ENCODE measurements around the gene GPBAR1.

DNA sequence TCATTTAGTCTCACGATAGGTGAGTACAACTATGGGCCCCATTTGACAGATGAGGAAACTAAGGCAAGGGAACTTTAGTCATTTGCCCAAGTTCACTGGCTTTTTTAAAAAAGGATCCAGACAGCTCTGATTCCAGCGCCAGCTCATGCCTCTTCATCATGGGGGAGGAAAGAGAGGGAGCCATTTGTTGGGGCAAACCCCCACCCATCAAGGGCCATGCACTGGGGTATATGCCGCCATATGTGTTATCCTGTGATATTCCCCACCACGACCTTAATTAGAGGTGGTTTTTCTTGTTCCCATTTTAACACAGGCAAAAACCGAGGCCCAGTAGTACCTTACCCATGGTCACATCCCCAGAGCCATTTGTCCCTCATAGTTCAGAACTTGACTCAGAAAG, 649 bp upstream of the GPBAR1 start:
- no peak for TF ChIP-seq POLR2A (IDR thresholded peaks at IDR 0.05; ENCODE audit: control extremely low read depth in 1 of 2, low read depth in 2 of 2, low read length in 2 of 2)
- TF ChIP-seq EZH2 (IDR thresholded peaks at IDR 0.05; ENCODE audit: low read depth, low read length, severe bottlenecking), result no peak
- TF ChIP-seq BRCA1 (IDR thresholded peaks at IDR 0.05; ENCODE audit: low read depth, low read length), result no peak
- TF ChIP-seq EP300 (IDR thresholded peaks at IDR 0.05; ENCODE audit: borderline replicate concordance in 1 of 2, low read depth in 2 of 2, low read length in 2 of 2), result no peak
- no peak for TF ChIP-seq POLR2AphosphoS5 (IDR thresholded peaks at IDR 0.05; ENCODE audit: low read depth, low read length)
- TF ChIP-seq, protein P1, sequence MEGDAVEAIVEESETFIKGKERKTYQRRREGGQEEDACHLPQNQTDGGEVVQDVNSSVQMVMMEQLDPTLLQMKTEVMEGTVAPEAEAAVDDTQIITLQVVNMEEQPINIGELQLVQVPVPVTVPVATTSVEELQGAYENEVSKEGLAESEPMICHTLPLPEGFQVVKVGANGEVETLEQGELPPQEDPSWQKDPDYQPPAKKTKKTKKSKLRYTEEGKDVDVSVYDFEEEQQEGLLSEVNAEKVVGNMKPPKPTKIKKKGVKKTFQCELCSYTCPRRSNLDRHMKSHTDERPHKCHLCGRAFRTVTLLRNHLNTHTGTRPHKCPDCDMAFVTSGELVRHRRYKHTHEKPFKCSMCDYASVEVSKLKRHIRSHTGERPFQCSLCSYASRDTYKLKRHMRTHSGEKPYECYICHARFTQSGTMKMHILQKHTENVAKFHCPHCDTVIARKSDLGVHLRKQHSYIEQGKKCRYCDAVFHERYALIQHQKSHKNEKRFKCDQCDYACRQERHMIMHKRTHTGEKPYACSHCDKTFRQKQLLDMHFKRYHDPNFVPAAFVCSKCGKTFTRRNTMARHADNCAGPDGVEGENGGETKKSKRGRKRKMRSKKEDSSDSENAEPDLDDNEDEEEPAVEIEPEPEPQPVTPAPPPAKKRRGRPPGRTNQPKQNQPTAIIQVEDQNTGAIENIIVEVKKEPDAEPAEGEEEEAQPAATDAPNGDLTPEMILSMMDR (IDR thresholded peaks at IDR 0.05; ENCODE audit: control extremely low read depth in 1 of 3, insufficient read depth in 1 of 3, low read depth in 1 of 3, low read length in 3 of 3), result no peak
- no peak for TF ChIP-seq MAFK (IDR thresholded peaks at IDR 0.05; ENCODE audit: low read depth, low read length)
